GM19035 (cell line): ENCODE data around the gene ABLIM1.
A peak's percentile ranks its signal among the peaks of the same experiment; 100 is the strongest.

Experiments
- ATAC-seq: cut with Tn5 transposase; IDR thresholded peaks from one replicate; pipeline ENCODE4 v1.9.1; 2021; ENCODE audit not compliant: unreplicated experiment

ABLIM1 gene

GRCh38 chr10:114397651-114398145 is 260.4 kb downstream of the ABLIM1 start:
- ATAC-seq: no peak

- no peak for ATAC-seq
Measured at GRCh38 chr10:114396464-114396863, 261.6 kb downstream of the ABLIM1 start.

- no peak for ATAC-seq
Measured at GRCh38 chr10:114395366-114396022, 262.6 kb downstream of the ABLIM1 start.

- ATAC-seq: no peak
Measured at GRCh38 chr10:114394531-114394930, 263.5 kb downstream of the ABLIM1 start.

DNA sequence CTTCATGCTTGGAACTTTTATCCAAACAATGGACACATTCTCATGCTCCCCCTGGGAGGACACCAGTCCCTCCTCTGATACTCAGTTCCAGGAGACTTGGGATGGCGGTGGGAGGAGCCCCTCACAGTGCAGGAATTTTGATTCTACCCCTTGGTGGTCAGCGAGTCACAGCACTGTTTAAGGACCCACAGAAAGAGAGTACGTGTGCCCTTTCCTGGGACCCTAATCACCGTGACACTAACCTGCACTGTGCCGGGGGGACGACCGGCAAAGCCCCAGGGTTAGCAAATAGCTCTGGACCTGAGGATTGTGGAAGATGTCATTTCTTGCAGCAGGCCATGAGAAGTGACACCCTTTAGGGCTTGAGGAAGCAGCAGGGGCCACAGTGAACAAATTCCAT is 264.2 kb downstream of the ABLIM1 start:
- ATAC-seq: no peak

DNA sequence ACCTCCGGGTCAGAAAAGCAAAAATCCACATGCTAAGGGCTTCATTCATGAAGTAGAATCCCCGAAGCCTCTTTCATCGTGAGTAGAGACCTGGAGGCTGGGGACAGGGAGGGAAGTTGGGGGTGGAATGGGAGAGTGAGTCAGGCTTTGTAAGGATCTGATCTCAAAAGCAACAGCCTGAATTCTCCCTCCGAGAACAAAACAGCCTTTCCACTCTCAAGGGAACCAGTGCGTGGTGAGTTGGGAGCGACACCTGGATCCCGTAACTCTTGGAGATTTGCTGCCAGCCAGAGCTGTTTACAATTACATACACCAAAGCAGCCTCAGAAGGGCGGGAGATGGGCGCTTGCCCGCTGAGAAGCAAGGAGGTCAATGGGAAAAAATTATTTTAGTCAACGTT is 264.6 kb downstream of the ABLIM1 start:
- no peak for ATAC-seq

DNA sequence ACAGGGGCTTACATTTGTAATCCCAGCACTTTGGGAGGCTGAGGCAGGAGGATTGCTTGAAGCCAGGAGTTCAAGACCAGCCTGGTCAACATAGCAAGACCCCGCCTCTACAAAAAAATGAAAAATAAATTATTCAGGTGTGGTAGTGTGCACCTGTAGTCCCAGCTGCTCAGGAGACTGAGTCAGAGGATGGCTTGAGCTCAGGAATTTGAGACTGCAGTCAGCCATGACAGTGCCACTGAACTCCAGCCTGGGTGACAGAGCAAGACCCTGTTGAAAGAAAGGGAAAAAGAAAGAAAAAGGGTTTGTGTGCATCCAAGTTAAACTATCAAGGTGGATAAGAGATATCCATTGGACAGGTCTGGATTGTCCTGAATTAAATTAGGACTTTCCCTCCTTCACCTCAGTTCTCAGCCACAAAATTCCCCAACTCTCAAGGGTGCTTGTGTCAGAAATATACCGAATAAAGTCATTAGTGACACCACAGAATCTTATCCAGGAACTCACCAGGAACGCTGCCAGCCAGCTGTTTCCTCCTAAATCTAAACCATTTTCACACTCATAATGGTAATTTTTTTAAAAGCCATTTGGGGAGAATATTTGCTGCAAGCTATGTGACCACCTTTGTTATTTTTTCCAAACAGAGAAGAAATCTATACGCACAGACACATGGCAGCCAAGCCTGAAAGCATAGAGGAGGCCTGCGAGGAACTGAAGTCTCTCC is 265.8 kb downstream of the ABLIM1 start:
- no peak for ATAC-seq

- ATAC-seq: no peak
Measured at GRCh38 chr10:114391599-114391998, 266.5 kb downstream of the ABLIM1 start.

- ATAC-seq: no peak
Measured at GRCh38 chr10:114389426-114389825, 268.6 kb downstream of the ABLIM1 start.

- peak; percentile 76 for ATAC-seq
Measured at GRCh38 chr10:114388275-114388674, 269.8 kb downstream of the ABLIM1 start.

- ATAC-seq: no peak
Measured at GRCh38 chr10:114387784-114388183, 270.3 kb downstream of the ABLIM1 start.

- no peak for ATAC-seq
Measured at GRCh38 chr10:114386452-114386851, 271.6 kb downstream of the ABLIM1 start.

DNA sequence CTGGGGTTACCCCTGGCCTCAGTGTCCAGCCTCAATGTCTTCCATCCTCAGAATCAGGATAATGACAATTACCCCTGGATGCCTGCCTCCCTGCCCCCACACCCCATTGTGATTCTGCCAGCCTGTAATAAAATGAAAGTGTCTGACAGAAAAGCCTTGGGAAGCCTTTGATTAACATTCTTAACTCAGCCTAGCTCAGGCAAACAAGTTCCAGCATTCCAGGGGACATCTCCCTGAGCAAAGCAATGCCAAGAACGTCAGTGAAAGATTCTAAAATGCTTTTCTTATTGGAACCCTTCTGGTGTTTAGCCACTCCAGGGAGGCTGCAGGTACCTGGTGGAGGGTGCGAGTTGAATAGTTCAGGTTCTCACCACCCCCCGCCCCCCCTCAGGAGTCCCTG is 272.5 kb downstream of the ABLIM1 start:
- no peak for ATAC-seq

- ATAC-seq: no peak
Measured at GRCh38 chr10:114384601-114385000, 273.5 kb downstream of the ABLIM1 start.

GRCh38 chr10:114384181-114384580 is 273.9 kb downstream of the ABLIM1 start:
- ATAC-seq: no peak
